ENCODE results near the gene BSND.

The BSND gene

DNA sequence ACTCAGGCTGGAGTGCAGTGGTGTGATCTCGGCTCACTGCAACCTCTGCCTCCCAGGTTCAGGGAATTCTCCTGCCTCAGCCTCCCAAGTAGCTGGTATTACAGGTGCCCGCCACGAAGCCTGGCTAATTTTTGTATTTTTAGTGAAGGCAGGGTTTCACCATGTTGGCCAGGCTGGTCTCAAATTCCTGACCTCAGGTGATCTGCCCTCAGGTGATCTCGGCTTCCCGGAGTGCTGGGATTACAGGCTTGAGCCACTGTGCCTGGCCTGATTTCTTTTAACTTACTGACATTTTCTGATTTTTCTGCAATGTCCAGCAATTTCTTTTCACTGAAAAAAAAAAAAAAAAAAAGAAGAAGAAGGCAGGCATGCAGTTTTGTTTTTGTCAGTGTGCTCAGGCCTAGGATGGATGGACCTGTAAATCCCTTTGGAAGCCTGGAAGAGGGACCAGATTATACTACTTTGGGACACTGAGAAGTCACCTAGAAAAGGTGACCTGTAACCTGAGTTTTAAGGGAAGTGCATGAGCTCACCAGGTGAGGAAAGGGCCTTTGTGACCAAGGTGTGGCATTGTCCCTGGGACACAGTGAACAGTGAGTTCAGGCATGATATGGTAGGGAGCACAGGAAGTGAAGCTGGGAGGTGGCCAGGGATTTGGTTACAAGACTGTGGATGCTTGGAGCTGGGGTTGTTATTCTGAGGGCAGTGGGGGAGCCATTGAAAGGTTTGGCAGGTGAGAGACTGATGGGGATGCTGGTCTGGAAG is 21.0 kb upstream of the BSND start:
- DNase-seq: no peak

GRCh38 chr1:54978528-54979326 is 20.0 kb upstream of the BSND start:
- DNase-seq: no peak

DNA sequence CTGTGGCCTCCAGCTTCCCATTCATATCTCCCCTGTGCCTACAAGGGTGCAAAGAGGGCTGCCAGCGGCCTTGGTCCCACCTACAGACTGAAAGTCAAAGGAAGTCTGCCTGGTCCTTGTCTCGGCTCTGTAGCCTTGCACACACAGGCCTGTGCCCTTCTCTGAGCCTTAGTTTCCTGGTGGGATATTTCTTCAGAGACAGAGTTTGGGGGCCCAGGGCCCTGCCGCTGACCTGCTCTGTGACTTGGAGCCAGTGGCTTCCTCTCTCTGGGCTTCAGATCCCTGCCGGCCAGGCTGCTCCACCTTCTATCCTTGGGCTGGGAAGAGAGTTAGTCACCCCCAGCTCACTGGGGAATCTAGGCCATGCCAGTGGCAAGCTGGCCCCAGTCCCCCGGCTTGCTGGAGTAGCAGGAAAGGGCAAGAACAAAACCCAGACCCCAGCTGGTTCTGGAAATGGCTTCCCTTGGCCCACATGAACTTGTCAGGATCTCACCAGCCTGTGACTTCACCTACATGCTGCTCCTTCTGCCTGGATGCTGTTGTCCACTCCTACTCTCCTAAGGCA is 19.3 kb upstream of the BSND start:
- DNase-seq: no peak

DNA sequence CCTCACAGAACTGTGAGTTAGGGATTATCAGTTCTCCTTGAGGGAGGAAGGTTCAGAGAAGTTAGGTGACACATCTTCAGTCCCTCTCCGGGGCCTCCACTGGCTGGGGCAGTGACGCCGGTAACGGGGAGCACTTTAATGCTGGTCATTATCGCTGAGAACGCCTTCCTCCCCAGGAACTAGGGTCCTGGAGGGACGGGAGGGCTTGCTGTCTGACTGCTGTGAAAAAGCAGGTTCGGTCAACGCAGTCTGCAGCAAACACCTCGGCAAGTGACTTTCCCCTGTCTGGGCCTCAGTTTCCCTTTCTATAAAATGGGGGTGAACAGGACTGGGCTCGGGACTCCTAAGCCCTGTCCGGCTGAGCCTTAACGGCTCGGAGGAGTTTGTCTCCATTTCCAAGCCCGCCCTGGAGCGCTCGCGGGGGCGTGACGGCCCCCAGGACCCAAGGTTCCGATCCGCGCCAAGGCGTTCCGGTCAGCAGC is 18.6 kb upstream of the BSND start:
- no peak for DNase-seq

- no peak for DNase-seq
These were observed 18.0 kb upstream of the BSND start, which contains the start of gene TMEM61 for GRCh38 chr1:54980528-54981241. Gene TMEM61, plus strand, starts transcription at chr1:54980628. Its CDS starts 438 bp downstream, at chr1:54981066.

DNA sequence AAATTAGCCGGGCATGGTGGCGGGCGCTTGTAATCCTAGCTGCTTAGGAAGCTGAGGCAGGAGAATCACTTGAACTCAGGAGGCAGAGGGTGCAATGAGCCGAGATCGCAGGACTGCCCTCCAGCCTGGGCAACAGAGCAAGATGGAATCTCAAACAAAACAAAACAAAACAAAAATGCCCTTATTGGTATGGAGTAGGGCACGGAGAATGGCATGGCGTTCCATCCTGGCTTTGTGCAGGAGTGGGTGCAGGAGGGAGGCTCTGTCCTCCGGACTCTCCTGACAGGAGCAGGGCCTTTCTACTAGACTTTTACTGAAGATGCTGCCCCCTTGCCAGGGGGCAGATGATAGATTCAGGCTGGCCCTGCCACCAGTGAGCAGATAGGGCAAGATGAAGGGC is 17.3 kb upstream of the BSND start:
- no peak for DNase-seq

DNA sequence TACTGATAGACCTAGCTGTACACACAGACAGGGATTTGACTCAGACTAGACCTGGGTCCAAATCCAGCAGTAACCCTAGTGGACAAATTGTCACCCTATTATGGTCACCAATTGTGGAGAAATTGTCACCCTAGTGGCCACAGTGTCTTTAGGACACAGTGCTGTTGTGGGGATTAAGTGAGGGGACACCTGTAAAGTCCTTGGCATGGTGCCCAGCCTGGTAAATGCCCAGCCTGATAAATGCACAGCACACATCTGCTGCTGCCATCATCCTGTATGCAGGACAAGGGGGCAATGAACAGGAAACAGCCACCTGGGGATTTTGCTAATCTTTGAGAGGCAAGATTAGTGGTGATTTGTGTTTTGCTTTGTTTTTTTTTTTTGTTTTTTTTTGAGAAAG is 16.0 kb upstream of the BSND start:
- peak; percentile 8 for DNase-seq

GRCh38 chr1:54984131-54984842 is 14.4 kb upstream of the BSND start:
- DNase-seq: no peak

GRCh38 chr1:54985556-54985955 is 13.2 kb upstream of the BSND start:
- no peak for DNase-seq

DNA sequence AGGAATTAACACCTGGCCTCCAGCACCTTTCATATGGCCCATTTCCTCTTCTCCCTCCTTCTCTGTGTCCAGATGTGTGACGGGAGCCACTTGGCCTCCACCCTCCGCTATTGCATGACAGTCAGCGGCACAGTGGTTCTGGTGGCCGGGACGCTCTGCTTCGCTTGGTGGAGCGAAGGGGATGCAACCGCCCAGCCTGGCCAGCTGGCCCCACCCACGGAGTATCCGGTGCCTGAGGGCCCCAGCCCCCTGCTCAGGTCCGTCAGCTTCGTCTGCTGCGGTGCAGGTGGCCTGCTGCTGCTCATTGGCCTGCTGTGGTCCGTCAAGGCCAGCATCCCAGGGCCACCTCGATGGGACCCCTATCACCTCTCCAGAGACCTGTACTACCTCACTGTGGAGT is 12.7 kb upstream of the BSND start:
- no peak for DNase-seq

DNA sequence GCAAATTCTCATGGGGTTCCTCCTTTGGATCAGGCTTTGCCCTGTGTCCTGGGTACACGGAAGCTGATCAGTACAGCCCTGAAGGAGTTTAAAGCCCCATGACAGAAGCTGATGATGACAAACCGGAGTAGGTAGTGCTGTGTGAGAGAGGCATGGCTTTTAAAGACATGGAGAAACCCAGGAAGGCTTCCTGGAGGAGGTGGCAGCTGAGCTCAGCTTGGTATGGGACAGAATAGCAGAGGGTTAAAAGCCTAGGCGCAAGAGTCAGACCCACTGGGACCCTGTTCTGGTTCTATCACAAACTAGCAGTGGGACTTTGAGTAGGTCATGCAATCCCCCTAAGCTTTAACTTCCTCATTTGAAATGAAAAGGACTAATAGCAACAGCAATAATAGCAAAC is 12.2 kb upstream of the BSND start:
- DNase-seq: no peak

GRCh38 chr1:54987427-54987826 is 11.3 kb upstream of the BSND start:
- DNase-seq: no peak

GRCh38 chr1:54987919-54988705 is 10.6 kb upstream of the BSND start:
- DNase-seq: no peak

DNA sequence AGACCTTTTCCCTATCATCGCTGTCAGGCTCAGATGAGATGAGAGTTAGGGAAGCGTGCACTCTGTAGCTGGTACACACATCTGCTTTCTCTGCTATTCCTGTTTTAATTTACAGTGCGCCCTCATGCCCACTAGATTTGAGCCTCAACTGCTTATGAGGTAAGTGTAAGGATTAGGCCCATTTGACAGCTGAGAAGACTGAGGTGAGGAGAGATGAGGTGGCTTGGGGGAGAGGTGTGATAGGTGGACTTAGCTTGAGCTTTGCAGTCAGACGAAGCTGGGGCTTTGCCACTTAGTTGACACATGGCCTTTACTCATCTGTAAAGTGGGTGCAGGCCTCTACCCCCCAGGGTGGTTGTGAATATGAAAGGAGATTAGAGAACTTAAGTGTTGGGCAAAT is 9.8 kb upstream of the BSND start:
- no peak for DNase-seq

GRCh38 chr1:54989473-54989872 is 9.3 kb upstream of the BSND start:
- no peak for DNase-seq

- DNase-seq: no peak
These were observed 8.5 kb upstream of the BSND start for GRCh38 chr1:54989968-54990810.

GRCh38 chr1:54990916-54991315 is 7.8 kb upstream of the BSND start:
- no peak for DNase-seq

DNA sequence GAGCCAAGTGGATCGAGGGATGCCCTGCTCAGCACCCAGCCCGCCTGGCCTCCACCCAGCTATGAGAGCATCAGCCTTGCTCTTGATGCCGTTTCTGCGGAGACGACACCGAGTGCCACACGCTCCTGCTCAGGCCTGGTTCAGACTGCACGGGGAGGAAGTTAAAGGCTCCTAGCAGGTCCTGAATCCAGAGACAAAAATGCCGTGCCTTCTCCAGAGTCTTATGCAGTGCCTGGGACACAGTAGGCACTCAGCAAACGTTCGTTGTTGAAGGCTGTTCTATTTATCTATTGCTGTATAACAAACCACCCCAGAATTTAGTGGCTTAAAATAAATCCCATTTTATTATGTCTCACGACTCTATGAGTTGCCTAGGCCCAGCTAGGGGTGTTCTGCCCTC is 6.8 kb upstream of the BSND start:
- DNase-seq: no peak

DNA sequence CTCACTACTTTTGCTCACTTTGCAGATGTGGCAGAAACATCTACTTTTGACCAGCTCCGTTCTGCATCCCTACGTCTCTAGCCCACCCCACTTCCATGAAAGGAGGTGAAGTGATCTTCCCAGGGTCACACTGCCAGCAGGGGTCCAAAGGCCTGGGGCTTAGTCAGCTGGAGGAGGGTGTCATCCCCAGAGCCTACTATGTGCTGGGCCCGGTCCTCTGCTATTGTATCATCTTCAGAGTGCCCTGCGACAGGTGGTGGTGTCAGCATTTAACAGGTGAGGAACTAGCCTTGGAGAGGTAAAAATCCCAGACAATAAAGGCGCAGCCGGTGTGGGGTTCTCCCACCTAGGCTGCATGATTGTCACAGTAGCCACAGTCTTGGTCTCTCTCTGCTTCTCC is 5.6 kb upstream of the BSND start:
- no peak for DNase-seq

GRCh38 chr1:54994355-54994990 is 4.3 kb upstream of the BSND start:
- no peak for DNase-seq

Data from hematopoietic multipotent progenitor cell treated with erythropoietin and hydrocortisone succinate and interleukin-3 and kit ligand, for 8 days (in vitro differentiated cells).